GM18502 (cell line): Measurements from ENCODE around the gene TRIO.
A peak's percentile ranks its signal among the peaks of the same experiment; 100 is the strongest.

Source experiments
- ATAC-seq: cut with Tn5 transposase; IDR thresholded peaks from one replicate; pipeline ENCODE4 v1.9.1; 2021; ENCODE audit warnings: mild to moderate bottlenecking; ENCODE audit not compliant: unreplicated experiment, poor library complexity

The TRIO gene

DNA sequence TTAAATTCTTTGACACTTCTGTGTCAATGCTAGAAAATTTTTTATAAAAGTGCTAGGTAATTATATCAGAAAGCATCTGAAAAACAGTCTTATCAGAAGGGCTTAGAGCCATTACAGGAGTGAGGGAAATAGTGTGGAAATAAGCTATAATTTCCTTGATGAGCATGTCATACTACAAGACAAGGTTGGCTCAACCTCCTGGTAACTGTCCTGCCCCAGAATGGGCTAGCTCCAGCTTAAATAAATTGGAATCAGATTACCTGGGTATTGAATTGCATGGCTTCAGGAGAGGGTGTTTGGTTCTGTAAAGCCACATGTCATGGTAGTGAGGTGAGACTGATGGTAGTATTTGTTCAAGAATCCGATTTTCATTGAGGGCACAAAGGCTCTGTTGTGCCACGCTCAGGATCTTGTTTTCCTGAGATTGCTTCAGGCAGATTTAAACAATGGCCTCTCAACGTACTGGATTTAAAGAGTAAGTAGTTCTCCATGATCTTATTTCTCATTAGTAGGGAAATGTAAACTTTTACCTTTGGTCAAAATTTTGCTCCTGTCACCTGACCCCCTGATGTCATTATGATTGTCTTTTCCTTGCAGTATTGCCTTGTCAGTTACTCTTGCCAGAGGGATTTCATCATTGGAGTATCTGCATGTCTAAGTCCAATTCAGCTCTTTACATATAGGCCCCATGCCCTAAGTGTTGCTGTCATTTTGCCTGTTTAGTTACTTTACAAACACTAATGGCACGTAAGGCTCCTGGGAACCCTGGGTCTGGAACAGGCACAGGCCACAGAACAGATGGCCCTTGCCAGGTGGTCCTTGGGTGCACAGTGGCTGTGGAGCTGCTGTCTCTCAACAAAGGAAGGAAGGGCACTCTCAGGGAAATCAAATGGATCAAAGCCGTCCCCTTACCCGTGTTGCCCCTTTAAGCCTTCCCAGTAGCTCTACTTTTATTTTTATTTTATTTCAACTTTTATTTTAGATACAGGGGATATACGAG is 21.3 kb downstream of the TRIO start:
- ATAC-seq = no peak

DNA sequence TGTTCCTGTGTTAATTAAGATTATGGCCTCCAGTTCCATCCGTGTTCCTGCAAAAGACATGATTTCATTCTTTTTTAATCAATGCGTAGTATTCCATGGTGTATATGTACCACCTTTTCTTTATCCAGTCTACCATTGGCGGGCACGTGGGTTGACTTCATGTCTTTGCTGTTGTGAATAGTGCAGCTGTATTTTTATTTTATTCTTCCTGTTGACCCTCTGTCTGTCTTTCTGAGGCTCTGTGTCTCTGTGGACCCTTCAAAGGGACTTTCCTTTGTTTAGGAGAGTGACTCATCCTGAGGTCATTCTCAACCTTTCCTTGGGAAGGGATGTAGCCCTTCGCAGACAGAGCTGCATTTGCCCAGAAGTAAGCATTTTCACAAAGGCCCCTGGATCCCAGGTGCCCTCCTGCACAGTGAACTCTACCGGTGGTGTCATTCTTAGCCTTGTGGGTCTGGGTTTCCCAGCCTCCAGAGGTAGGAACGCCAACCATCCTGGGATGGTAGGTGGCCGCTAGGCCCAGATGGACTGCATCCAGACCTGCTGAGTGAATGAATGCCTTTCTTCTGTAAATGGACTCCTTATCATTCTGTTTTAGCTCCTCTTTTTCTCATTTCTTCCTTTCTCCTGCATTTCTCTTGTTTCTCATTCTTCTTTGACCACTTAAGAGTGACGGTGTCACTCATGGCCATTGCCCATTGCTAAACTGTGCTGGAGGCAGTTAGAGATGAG is 22.4 kb downstream of the TRIO start:
- ATAC-seq = no peak

GRCh38 chr5:14166437-14166836 is 23.3 kb downstream of the TRIO start:
- no peak for ATAC-seq

- peak; percentile 31 for ATAC-seq
These were observed 24.2 kb downstream of the TRIO start for GRCh38 chr5:14167211-14167845.

DNA sequence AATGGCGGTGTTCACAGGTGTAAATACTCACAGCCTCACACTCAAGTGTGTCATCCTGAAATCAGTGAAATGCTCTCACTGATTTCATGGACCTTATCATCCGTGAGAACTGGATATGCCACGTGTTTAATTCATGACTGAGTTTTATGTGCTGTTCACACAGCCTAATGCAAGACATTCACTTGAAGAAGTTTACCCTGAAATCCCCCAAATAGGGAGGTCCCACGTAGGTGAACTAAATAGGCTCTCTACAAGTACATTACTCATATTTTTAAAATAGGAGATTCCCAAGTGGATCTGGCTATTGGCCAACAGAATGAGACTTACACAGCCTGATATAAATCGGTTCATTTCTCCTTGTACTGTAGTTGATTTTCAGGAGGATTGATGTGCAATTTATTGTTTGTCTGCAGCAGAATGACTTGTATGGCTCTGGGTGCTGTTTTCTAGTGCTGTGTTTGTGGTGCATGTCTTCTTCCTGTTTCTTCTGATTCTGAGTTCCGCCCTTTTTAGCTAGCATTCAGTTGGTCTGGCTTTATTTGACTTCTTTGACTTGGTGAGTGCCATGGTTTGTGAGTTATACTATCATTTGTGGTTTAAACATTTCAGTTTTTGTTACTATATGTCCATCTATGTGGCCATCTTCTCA is 25.1 kb downstream of the TRIO start:
- ATAC-seq = peak; percentile 41

- ATAC-seq = no peak
These were observed 25.7 kb downstream of the TRIO start for GRCh38 chr5:14168793-14169262.

DNA sequence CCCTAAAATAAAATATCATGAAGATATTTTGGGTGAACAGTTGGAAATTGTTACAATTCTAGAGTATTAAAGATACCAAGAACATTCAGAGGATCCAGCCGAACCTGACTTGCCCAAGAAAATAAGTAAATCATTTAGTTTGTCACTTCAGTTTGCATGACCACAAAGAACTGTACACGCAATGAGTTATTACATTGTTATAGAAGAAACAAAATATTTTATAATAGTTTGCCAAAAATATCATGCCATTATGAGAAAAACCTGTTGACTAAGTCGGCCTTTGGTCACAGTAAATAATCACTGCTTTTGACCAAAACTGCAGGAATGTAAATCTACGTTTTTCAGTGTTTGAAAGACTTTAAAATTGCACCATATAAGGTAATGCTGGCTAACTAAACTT is 27.9 kb downstream of the TRIO start:
- ATAC-seq = no peak

- ATAC-seq = no peak
These were observed 28.5 kb downstream of the TRIO start for GRCh38 chr5:14171621-14172020.

GRCh38 chr5:14172149-14172795 is 29.1 kb downstream of the TRIO start:
- ATAC-seq = peak; percentile 67

GRCh38 chr5:14173377-14174229 is 30.5 kb downstream of the TRIO start:
- no peak for ATAC-seq

DNA sequence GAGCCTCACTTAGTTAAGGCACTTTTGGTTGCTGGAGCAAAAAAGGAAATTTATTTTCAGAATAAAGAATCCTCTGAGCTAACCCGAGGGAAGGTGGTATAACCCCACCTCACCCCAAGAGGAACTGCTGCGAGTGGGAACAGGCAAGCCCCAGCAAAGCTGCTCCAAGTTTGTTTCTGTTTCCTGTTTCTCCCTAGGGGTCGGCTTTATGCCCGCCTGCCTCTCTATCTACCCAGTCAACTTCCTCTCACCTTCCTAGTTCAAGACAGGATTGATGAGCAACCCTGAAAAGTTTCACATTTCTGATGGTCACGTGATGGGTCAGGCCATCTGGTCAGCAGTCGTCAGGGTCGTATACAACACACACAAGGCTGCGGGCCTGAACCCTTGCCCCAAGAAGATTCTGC is 31.1 kb downstream of the TRIO start:
- ATAC-seq = peak; percentile 41

- ATAC-seq = no peak
These were observed 32.2 kb downstream of the TRIO start for GRCh38 chr5:14175381-14175780.

DNA sequence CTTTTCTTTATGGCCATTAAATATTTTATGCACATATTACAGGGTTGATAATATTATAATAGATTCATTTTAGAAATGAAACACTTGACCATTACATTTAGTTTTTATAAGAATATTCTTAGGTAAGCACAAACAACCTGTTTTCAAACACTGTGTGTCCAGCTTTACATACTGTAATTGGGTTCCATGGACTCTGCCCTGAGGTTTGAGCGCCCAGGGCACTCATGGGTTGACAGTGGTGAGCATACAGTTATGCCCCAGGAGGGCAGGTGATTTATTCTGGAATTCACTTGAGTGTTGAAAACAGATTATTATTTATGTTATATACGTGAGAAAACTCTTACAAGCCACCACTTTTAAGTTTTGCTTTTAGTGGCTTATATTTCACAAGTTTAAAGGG is 33.7 kb downstream of the TRIO start:
- ATAC-seq = no peak

DNA sequence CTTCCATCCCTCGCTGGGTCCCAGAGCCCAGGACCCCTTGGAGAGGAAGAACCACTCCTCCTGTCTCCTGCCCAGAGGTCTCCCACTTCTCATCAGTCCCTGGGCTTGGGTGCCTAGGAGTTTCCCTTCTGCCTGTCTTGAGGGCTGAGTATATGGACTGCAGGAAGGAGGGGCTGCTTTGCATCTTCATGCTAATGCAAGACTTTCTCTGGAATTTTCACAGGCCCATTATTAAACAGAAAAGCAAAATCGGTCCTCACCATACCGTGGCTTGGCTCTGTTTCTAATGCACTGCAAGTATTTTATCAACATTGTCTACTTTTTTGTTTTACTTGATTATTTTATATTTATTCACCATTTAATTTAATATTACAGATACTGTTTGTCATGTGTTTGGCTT is 34.5 kb downstream of the TRIO start:
- no peak for ATAC-seq

DNA sequence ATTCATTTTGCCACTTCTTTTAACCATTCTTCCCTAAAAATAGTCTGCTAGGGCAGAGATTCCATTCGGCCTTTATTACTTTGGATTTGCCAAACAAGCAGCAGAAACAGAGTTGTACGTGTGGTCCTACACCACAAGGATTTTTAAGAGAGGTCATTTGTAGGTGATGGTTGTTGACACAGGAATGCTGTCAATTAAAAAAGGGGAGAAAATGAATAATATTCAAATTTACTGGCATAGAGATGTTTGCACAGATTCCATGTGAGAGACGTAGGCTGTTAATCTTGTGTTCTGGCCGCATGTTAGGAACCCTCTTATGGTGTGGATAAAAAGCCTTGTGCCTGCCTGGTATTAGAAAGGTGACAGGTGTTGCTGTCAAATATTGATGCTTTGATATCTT is 34.9 kb downstream of the TRIO start:
- no peak for ATAC-seq

- ATAC-seq = no peak
These were observed 35.6 kb downstream of the TRIO start for GRCh38 chr5:14178671-14179211.

DNA sequence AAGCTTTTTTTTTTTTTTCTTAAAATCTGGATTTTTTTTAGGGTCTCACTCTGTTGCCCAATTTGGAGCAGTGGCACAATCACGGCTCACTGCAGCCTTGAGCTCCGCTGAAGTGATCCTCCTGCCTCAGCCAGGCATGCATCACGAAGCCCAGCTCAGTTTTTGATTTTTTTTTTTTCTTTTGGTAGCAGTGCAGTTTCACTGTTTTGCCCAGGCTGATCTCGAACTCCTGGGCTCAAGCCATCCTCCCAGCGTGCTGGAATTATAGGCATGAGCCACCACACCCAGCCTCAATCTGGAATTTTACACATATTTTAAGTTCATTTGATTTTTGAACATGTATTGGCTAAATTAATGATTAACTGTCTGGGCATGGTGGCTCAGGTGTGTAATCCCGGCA is 36.3 kb downstream of the TRIO start:
- ATAC-seq = no peak

GRCh38 chr5:14180437-14180836 is 37.3 kb downstream of the TRIO start:
- no peak for ATAC-seq
